HG03135 (cell line): ENCODE measurements around the gene APOD.
"Not testable (repeated sequence)": the region's sequence is repeated elsewhere in the genome, so short reads cannot be mapped to it uniquely, and the experiment has no call there.

Experiments used
- ATAC-seq: cut with Tn5 transposase; IDR thresholded peaks from one replicate; pipeline ENCODE4 v1.9.1; 2021; ENCODE audit warnings: mild to moderate bottlenecking, moderate library complexity; ENCODE audit not compliant: unreplicated experiment

APOD gene

GRCh38 chr3:195583831-195584542 lies at the start of gene APOD:
APOD (minus strand) TSS chr3:195583940; CDS start chr3:195579461, 4,479 bp downstream.
- no peak for ATAC-seq

- ATAC-seq = not testable (repeated sequence)
These were observed 49.6 kb upstream of the APOD start for GRCh38 chr3:195633351-195633750.

- ATAC-seq = not testable (repeated sequence)
These were observed 48.9 kb upstream of the APOD start for GRCh38 chr3:195632501-195633185.

- ATAC-seq = not testable (repeated sequence)
These were observed 48.3 kb upstream of the APOD start for GRCh38 chr3:195632046-195632445.

GRCh38 chr3:195630938-195631495 lies 47.3 kb upstream of the APOD start:
- ATAC-seq = not testable (repeated sequence)

GRCh38 chr3:195630086-195630917 lies 46.6 kb upstream of the APOD start:
- ATAC-seq = not testable (repeated sequence)

- ATAC-seq = not testable (repeated sequence)
These were observed 45.9 kb upstream of the APOD start for GRCh38 chr3:195629682-195630081.

- not testable (repeated sequence) for ATAC-seq
These were observed 44.7 kb upstream of the APOD start for GRCh38 chr3:195628386-195628920.

GRCh38 chr3:195627515-195628385 lies 44.0 kb upstream of the APOD start:
- not testable (repeated sequence) for ATAC-seq

GRCh38 chr3:195624603-195625560 lies 41.1 kb upstream of the APOD start:
- peak; percentile 71 for ATAC-seq

- peak; percentile 7 for ATAC-seq
These were observed 40.4 kb upstream of the APOD start for GRCh38 chr3:195624171-195624570.

- ATAC-seq = not testable (repeated sequence)
These were observed 39.7 kb upstream of the APOD start for GRCh38 chr3:195623217-195623965.

GRCh38 chr3:195622523-195623170 lies 38.9 kb upstream of the APOD start:
- not testable (repeated sequence) for ATAC-seq

GRCh38 chr3:195622012-195622411 lies 38.3 kb upstream of the APOD start:
- not testable (repeated sequence) for ATAC-seq

- ATAC-seq = not testable (repeated sequence)
These were observed 37.4 kb upstream of the APOD start for GRCh38 chr3:195621095-195621494.

GRCh38 chr3:195620476-195620875 lies 36.7 kb upstream of the APOD start:
- ATAC-seq = not testable (repeated sequence)
